Measurements from ENCODE around the gene RAB7A. TPM values are rescaled to one million over a fixed set of nuclear protein-coding genes. Genes with fewer than 3 reads are reported as not detected.

The RAB7A gene
- total RNA-seq, 4 donors from 2014 or later = 70.7 to 109 (median 92.3) TPM

DNA sequence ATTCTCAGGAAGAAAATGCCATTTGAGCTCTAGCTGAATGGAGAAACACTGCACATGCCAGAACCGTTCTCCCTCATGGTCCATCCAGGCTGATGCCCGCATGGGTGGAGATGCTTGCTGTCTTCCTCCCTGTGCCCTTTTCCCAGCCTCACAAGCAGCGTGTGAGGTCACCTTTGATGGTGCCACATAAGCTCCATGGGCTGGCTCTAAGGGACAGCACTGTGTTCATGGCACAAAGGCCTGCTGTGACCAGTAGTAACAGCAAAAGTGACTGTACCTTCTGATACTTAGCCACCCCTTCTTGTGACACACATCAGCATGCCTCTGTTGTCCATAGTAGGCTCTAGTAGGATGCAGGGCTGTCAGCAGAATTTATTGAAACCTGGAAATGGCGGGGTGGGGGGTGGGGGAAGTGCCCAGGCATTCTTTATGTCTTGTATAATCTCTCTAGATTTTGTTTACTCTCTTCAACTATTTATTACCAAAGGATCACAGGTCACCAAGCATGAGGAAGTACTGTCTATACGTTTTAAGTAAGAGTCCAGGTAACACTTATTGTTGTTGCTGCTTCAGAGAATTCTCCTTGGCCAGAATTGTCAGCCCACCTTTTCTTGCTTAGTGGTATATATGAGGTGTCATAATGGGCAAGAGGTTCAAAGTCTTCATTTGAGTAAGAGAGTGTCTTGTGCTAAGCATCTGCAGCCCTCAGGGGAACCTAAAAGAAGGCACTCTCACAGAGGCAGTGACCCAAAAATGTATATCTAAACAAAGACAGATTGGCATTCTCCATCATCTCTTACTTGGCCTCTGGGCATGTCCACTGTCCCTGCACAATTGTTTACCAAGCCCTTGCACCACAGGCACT, 56.5 kb downstream of the RAB7A start:
- H3K9me3 ChIP-seq = no peaks in the 10 kb centered on the region
- 75 to 82% methylated on average over 3 to 5 of the region's 5 CpGs for WGBS, 2 donors
- no peak for DNase-seq
- H3K27ac ChIP-seq = no peak overlapping the region
- no peaks in the 10 kb centered on the region for H3K36me3 ChIP-seq
- no peak overlapping the region for H3K4me3 ChIP-seq
- no peaks in the 10 kb centered on the region for H3K27me3 ChIP-seq
- peaks cover 10 to 95% (median 34%) of the 10 kb centered on the region in 3 donors for H3K4me1 ChIP-seq
- intact Hi-C loops (cut with DNase I) = no loop called here
- no peak for TF ChIP-seq POLR2A (IDR thresholded peaks at IDR 0.05)
- TF ChIP-seq, protein P1, sequence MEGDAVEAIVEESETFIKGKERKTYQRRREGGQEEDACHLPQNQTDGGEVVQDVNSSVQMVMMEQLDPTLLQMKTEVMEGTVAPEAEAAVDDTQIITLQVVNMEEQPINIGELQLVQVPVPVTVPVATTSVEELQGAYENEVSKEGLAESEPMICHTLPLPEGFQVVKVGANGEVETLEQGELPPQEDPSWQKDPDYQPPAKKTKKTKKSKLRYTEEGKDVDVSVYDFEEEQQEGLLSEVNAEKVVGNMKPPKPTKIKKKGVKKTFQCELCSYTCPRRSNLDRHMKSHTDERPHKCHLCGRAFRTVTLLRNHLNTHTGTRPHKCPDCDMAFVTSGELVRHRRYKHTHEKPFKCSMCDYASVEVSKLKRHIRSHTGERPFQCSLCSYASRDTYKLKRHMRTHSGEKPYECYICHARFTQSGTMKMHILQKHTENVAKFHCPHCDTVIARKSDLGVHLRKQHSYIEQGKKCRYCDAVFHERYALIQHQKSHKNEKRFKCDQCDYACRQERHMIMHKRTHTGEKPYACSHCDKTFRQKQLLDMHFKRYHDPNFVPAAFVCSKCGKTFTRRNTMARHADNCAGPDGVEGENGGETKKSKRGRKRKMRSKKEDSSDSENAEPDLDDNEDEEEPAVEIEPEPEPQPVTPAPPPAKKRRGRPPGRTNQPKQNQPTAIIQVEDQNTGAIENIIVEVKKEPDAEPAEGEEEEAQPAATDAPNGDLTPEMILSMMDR (IDR thresholded peaks at IDR 0.05) = no peak

DNA sequence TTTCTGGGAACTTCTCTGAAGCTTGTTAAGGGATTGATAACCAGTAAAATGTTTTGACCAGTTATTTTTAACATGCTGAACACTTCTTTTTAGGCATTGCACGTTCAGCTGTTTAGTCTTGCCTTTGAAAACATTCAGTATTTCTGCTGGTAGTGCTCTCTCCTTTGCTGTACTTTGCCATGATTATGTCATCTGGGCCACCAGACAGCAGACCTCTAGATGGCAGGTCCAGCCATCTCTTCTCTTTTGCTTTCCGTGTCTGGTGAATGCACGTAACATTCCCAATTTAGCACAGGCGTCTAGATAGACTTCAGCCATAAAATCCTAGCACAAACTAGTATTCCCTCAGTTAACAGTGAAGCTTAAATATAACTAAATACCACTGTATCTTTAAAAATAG, 57.8 kb downstream of the RAB7A start:
- Histone ChIP-seq H3K4me1 (peaks cover 13 to 99% (median 42%) of the 10 kb centered on the region in 3 donors), H3K36me3 (no peaks in the 10 kb centered on the region), H3K27ac (no peak overlapping the region), H3K27me3 (no peaks in the 10 kb centered on the region), H3K4me3 (no peak overlapping the region), H3K9me3 (no peaks in the 10 kb centered on the region)
- WGBS, 2 donors = 74 to 92% methylated on average over 4 of the region's 4 CpGs
- no peak for TF ChIP-seq POLR2A (IDR thresholded peaks at IDR 0.05)
- TF ChIP-seq, protein P1 (IDR thresholded peaks at IDR 0.05) = no peak
- DNase-seq = no peak
- intact Hi-C loops (cut with DNase I) = no loop called here

DNA sequence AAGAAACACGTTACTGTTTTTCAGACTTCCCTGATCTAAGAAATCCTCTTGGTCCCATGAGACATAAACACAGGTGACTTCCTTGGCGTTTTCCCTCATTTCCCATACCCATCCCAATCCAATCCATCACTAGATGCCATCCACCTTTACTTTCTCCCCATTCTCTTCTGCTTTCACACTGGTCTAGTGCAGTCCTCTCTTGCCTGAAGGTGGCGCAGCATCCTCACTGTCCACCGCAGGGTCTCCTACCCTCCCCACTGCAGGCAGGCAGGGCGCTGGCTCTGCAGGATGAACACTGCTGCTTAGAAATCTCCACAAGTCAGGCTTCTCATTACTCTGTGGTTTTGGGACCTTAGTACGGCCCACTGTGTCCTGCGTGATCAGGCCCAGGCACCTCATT, 58.2 kb downstream of the RAB7A start:
- H3K27ac ChIP-seq = no peak overlapping the region
- 59 to 75% methylated on average over 7 of the region's 7 CpGs for WGBS, 2 donors
- no peaks in the 10 kb centered on the region for H3K36me3 ChIP-seq
- H3K9me3 ChIP-seq = no peaks in the 10 kb centered on the region
- no peak for DNase-seq
- no peak overlapping the region for H3K4me3 ChIP-seq
- H3K4me1 ChIP-seq = peaks cover 13 to 99% (median 39%) of the 10 kb centered on the region in 3 donors
- TF ChIP-seq, protein P1 (IDR thresholded peaks at IDR 0.05) = peak in 2 of 6 experiments; percentile 17 to 31
- no peak for TF ChIP-seq POLR2A (IDR thresholded peaks at IDR 0.05)
- no peaks in the 10 kb centered on the region for H3K27me3 ChIP-seq
- intact Hi-C loops (cut with DNase I) = no loop called here

DNA sequence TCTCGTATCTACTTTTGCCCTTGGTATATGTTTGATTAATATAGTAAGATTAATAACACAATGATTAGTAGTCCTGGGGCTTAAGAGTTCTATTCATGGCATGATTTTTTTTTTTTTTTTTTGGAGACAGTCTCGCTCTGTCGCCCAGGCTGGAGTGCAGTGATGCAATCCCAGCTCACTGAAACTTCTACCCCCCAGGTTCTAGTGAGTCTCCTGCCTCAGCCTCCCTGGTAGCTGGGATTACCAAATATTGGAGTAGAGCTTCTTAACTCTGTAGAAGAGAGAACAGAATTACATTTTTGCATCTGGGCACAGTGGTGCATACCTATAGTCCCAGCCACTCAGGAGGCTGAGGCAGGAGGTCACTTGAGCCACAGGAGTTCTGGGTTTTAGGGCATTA, 58.9 kb downstream of the RAB7A start:
- Histone ChIP-seq H3K4me1 (peaks cover 13 to 99% (median 45%) of the 10 kb centered on the region in 3 donors), H3K36me3 (no peaks in the 10 kb centered on the region), H3K27me3 (no peaks in the 10 kb centered on the region), H3K27ac (no peak overlapping the region), H3K4me3 (no peak overlapping the region), H3K9me3 (no peaks in the 10 kb centered on the region)
- TF ChIP-seq, protein P1 (IDR thresholded peaks at IDR 0.05) = no peak
- TF ChIP-seq POLR2A (IDR thresholded peaks at IDR 0.05) = no peak
- no peak for DNase-seq
- WGBS, 2 donors = 28 to 45% methylated on average over 3 of the region's 3 CpGs
- intact Hi-C loops (cut with DNase I) = no loop called here

DNA sequence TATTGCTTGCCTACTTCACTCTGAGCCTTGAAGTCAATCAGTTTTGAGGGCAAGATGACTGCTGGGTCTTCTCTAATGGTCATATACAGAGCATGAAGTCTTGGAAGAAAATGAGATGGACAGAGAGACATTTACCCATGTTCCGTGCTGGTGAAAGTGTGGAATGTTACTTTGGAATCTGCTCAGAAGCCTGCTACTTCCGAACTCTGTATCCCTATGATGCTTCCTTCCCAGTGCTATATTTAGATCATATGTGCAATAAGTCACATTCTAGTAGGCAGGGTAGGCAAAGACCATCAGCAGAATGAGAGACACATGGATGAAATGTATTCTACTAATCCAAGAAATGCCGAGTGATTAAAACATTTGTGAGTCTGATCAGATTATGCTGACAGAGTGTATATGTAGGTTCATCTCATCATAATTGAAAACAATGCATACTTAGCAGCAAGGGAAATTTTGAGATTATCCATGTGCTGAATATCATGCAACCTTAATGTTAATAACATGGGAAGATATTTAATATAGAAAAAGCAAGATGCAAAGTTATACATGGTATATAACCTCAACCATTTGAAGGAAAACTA, 60.5 kb downstream of the RAB7A start:
- DNase-seq = no peak
- Histone ChIP-seq H3K36me3 (no peaks in the 10 kb centered on the region), H3K9me3 (no peaks in the 10 kb centered on the region), H3K4me3 (no peak overlapping the region), H3K27me3 (no peaks in the 10 kb centered on the region), H3K27ac (peak overlapping the region in 1 of 4 donors; percentile 13), H3K4me1 (peaks cover 13 to 96% (median 41%) of the 10 kb centered on the region in 3 donors)
- intact Hi-C loops (cut with DNase I) = no loop called here
- WGBS, 2 donors = 54 to 59% methylated on average over 3 of the region's 3 CpGs
- no peak for TF ChIP-seq POLR2A (IDR thresholded peaks at IDR 0.05)
- TF ChIP-seq, protein P1 (IDR thresholded peaks at IDR 0.05) = no peak
